Measurements from ENCODE around the gene FNIP2.

- TF ChIP-seq POLR2A (IDR thresholded peaks at IDR 0.05) (no peak), CTCF (IDR thresholded peaks at IDR 0.05) (no peak), POLR2AphosphoS5 (IDR thresholded peaks at IDR 0.05; ENCODE audit: insufficient read depth in 1 of 2, low read depth in 1 of 2) (no peak)
These were observed 10.7 kb upstream of the FNIP2 start for GRCh38 chr4:158758142-158758541.

Data from vagina (tissue), 2 donors.